HuH-7 (cell line): ENCODE data around the gene EIF2B2.

ENCODE experiments used
- DNase-seq: peaks from one replicate; pipeline ENCODE4 v3.0.0; 2011; ENCODE audit warnings: low spot score

The EIF2B2 gene

DNA sequence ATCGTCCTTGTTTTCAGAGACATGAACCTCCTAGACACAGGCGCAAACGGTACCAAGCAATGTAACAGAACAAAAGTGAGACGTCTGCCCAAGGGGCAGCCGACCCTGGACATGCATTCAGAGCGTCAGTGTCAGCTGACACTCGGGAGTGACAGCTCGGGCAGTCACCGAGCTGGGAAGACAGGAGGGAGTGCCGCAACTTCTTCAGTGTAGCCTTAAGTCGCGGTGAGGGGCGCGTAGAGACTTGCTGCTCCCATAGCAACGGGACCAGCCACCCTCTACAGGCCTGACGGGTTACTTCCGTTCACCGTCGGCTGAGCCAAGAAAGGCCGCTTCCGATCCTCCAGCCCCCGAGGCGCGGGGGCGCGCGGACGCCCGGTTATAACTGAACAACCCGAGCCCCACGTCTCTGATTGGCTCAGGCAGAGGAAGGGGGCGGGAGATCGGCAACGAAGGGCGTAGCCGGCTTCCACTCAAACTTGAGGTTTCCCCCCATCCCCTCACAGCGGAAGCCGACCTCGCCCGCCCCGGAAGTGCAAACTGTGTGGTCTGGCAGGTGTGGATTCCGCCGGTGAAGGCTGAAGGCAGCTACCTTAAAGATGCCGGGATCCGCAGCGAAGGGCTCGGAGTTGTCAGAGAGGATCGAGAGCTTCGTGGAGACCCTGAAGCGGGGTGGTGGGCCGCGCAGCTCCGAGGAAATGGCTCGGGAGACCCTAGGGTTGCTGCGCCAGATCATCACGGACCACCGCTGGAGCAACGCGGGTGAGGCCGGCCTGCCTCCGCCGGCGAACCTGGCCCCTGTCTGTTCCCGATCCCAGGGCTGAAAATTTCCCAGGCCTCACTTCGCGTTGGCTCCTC is at the start of gene EIF2B2:
TSS of gene EIF2B2 (plus strand) at position 530 of the 858 bp plus-strand sequence. CDS start at position 600, 70 bp downstream.
- peak; percentile 91 for DNase-seq

DNA sequence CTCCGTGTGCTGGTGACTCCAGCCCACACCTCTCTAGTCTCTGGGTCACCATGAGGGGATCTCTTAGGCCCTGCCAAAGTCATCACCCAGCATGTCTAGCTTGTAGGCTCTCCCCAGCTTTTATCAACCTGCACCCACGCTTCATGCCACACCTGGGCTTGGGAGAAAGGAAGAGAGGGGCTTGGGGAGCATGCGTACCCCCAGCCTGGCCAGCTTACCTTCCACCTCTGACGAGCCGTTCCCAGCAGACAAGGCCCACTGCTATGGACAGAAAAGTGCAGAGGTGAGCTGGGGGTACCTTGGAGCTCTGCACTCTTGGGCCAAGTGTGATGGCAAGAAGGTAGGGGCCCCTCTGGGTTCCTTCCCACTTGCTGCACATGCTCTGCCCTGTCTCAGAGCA is 49.0 kb upstream of the EIF2B2 start:
- DNase-seq = no peak

DNA sequence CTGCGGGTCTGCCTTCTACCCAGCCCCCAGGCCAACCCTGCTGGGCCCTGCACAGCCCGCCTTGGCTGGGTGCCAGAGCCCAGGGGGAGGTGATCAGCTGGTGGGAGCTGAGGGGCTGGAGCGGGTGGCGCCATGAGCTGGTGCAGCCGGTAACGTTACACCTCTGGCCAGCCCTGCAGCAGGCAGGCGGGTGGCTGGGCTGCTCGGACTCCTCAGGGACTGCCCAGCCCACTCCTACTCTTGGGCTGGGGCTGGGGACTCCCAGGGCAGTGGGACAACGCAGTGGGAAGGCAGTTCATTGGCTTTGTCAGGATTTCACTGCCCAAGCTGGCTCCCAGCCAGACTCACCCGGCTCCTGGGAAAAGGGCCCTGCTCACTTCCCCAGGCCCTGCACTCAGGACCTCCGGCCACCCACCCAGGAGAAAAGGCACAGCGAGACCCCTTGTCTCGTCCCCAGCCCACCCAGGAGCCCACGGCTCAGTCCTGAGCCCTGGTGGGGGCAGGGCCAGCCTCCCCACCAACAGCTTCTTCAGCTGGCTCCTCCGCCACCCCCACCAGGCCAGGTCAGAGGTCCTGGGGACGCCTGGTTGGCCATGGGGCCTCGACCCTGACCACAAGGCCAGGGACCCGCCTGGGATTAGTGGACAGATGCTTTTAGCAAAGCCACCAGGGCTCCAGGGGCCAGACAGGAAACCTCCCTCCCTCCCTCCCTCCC is 48.3 kb upstream of the EIF2B2 start:
- peak; percentile 69 for DNase-seq

DNA sequence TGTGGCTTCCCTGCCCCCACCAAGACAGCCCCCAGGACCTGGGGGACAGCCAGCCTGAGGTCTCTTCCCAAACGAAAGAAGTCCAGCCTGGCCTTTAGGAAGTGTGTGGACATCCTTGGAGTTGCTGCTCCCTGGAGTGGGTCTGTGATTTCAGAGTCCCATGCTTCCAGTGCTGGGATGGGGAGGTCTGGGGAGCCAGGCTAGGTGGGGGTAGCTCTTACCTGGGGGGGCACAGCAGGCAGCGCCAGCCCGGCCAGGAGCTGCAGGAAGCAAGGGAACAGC is 47.8 kb upstream of the EIF2B2 start:
- no peak for DNase-seq

- DNase-seq = peak; percentile 79
Observed at GRCh38 chr14:74955229-74956026, 47.3 kb upstream of the EIF2B2 start, which contains the start of gene PGF. Gene PGF (minus strand): TSS chr14:74955597. CDS start chr14:74955242, 355 bp downstream.

DNA sequence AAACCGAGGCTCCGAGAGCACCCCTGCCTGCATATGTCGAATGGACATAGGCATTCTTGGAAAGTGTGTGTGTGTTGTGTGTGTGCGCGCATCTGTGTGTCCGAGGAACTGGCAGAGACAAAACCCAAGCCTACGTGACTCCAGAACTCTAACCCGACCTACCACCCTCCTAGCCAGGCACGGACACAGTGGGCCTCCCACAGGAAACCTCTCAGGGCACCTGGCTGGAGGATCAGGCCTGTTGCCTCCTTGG is 46.8 kb upstream of the EIF2B2 start:
- no peak for DNase-seq

DNA sequence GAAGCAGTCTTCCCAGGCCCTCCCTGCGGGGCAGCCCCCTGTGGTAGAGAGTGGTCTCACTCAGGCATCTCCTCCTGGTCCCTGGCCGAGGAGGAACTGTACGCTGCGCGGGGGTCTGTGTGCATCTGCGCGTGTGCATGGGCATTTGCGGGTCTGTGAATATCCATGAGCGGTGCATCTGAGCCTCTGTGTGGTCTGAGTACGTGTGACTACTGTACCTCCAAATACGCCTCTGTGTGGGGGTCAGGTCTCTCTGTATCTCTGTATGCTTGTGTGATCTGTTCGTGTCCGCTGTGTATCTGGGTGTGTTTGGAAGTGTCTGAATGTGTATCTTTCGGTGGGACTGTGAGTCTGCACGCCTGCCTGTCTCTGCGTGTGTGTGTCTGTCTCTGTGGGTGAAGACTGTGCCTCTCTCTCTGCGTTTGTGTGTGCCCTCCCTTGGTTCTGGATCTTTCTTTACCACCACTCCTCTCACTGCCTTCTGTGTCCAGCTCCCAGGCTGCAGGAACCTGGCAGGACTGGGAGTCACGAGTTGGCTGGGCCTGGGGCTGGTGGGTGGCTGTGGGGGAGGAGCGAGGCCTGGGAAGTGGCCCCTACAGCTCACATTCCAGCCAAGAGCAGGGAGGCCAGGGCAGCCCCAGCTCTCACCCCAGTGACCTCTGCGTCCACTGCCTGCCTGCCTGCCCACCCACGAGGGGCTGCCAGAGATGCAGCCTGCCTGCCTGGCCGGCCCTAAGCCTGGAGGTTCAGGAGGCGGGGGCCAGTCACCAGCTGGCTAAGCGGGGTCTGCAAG is 46.2 kb upstream of the EIF2B2 start:
- DNase-seq = no peak

DNA sequence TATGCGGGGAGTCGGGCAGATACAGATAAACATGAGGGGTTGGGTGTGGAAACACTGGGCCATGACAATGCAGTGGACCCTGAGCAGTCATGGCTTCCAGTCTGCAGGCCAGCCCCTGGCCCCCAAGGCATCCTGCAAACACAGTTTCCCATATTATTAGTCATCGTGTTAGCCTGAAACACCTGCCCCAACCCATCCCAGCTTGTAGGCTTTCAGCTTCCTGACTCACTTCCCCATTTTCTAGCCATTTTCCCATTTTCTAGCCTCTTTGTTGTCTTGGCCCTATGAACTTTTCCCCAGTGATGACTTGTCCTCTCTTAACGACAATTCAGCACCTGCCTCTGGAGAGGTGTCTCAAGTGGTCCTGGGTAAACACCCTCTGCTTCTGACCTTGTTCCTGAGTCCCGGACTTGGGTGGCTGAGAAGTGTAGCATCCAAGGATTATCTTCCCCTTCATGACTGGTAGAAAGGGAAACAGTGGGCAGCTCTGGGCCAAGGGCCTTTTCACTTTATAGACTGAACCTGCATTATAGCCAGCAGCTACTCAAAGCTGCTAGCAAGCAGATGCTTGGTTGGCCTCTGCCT is 43.0 kb upstream of the EIF2B2 start:
- DNase-seq = no peak

- DNase-seq = no peak
Observed at GRCh38 chr14:74960736-74961135, 42.0 kb upstream of the EIF2B2 start.

- DNase-seq = no peak
Observed at GRCh38 chr14:74961238-74961911, 41.3 kb upstream of the EIF2B2 start.

- DNase-seq = no peak
Observed at GRCh38 chr14:74962046-74962445, 40.7 kb upstream of the EIF2B2 start.

DNA sequence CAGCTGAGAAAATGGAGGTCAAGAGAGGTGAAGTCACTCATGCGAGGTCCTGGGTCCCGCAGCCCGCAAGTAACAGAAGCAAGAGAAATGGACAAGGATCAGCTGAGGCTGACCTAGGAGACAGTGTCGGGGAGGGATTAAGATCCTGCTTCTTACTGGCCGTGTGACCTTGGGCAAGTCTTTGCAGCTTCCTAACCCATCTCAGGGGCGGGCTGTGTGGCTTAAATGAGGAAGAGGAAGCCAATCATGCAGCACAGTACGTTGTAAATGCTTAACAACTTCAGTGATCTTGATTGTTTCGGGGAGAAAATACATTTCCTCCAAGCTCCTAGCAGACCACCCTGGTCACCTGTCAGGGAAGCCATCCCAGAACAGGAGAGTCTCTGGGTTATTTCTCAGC is 40.2 kb upstream of the EIF2B2 start:
- DNase-seq = no peak

- DNase-seq = no peak
Observed at GRCh38 chr14:74963178-74963704, 39.5 kb upstream of the EIF2B2 start.

GRCh38 chr14:74963705-74964271 is 38.9 kb upstream of the EIF2B2 start:
- DNase-seq = no peak

- no peak for DNase-seq
Observed at GRCh38 chr14:74964787-74965485, 37.8 kb upstream of the EIF2B2 start.

- DNase-seq = no peak
Observed at GRCh38 chr14:74965486-74966153, 37.1 kb upstream of the EIF2B2 start.

DNA sequence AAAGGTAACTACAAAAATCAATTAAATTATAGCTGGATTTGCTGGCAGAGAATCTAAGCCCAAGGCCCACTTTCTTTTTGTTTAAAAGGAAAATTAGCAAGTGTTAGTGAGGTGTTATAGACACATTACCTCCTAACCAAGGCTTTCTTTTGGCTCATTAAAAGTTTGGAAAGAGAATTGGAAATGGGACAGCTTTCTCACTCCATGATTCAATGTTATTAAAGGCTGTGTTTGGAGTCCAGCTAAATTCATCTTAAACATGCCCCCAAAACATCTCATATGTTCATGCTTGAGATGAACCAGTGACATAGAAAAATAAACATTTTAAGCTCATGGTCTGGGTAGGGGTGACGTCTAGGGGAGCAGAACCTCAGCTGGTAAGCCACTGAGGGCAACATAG is 33.9 kb upstream of the EIF2B2 start:
- DNase-seq = no peak

- no peak for DNase-seq
Observed at GRCh38 chr14:74973003-74973653, 29.6 kb upstream of the EIF2B2 start.

GRCh38 chr14:74973905-74974363 is 28.8 kb upstream of the EIF2B2 start:
- no peak for DNase-seq
